DMS79 (cell line): ENCODE measurements around the gene BEND2.

ENCODE experiments used
- DNase-seq: peaks from one replicate; lab custom pipeline; 2025; lab: John Stamatoyannopoulos, UW

BEND2 gene

GRCh38 chrX:18136816-18137215 is 83.9 kb downstream of the BEND2 start:
- no peak for DNase-seq

GRCh38 chrX:18133605-18134004 is 87.1 kb downstream of the BEND2 start:
- DNase-seq = no peak

DNA sequence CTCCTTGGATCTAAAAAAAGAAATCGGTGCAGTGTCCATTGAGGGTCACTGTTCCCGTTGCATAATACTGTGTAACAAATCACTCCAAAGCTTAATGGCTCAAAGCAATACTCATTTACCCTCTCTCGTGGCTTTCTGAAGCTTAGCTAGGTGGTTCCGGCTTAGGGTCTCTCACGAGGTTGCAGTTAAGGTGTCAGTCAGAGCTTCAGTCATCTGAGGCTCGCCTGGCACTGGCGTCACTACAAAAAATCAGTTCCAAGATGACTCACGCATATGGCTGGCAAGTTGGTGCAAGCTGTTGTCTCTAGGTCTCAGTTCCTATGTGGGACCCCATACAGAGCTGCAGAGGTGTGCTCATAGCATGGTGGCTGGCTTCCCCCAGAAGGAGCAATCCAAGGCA is 91.0 kb downstream of the BEND2 start:
- DNase-seq = no peak

GRCh38 chrX:18126971-18127370 is 93.7 kb downstream of the BEND2 start:
- DNase-seq = no peak

GRCh38 chrX:18119856-18120255 is 100.8 kb downstream of the BEND2 start:
- DNase-seq = no peak
